ENCODE results near the gene GPR37. TPM values are rescaled to one million over a fixed set of nuclear protein-coding genes. Genes with fewer than 3 reads are reported as not detected.

The GPR37 gene
- total RNA-seq, 1 experiment from 2014 or later: 1.9 TPM

DNA sequence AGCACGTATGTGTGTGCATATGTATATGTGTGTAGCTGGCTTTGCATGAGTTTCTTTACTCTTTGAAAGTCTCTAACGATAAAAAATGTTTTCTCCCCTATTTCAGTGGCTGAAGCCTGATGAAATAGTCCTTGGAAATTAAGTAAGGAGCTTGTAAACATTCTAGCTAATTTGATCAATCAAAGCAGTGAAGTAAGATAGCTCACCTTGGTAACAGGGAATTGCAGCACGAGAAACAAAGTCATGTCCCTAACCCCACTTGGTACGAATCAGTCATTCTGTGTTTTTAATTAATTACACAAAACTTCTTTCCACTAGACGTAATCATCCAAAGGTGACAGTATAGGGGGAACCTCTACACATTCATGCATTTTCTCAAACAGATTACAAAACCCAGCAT, 41.5 kb downstream of the GPR37 start:
- Mint-ChIP-seq H3K27ac (ENCODE audit: low read depth, unreplicated experiment) (no peak overlapping the region), H3K4me3 (ENCODE audit: unreplicated experiment) (no peak overlapping the region), H3K27me3 (ENCODE audit: insufficient read depth, unreplicated experiment) (no peaks in the 10 kb centered on the region), H3K4me1 (ENCODE audit: insufficient read depth, unreplicated experiment) (peaks cover 11% of the 10 kb centered on the region), H3K9me3 (ENCODE audit: unreplicated experiment) (no peaks in the 10 kb centered on the region), H3K36me3 (ENCODE audit: insufficient read depth, unreplicated experiment) (no peaks in the 10 kb centered on the region)
- POLR2A ChIA-PET: interaction anchor here (6.8 kb wide), 1 partner anchor 22 kb away, joined by 36 read pairs; no protein-coding TSS in a partner anchor
- TF ChIP-seq, protein P1, sequence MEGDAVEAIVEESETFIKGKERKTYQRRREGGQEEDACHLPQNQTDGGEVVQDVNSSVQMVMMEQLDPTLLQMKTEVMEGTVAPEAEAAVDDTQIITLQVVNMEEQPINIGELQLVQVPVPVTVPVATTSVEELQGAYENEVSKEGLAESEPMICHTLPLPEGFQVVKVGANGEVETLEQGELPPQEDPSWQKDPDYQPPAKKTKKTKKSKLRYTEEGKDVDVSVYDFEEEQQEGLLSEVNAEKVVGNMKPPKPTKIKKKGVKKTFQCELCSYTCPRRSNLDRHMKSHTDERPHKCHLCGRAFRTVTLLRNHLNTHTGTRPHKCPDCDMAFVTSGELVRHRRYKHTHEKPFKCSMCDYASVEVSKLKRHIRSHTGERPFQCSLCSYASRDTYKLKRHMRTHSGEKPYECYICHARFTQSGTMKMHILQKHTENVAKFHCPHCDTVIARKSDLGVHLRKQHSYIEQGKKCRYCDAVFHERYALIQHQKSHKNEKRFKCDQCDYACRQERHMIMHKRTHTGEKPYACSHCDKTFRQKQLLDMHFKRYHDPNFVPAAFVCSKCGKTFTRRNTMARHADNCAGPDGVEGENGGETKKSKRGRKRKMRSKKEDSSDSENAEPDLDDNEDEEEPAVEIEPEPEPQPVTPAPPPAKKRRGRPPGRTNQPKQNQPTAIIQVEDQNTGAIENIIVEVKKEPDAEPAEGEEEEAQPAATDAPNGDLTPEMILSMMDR (IDR thresholded peaks at IDR 0.05; ENCODE audit: unreplicated experiment): no peak
- CTCF ChIA-PET: no interaction called here
- intact Hi-C loops (cut with micrococcal nuclease): no loop called here
- no peak for DNase-seq (ENCODE audit: unreplicated experiment)
- BruUV-seq (replicated peaks): no TSS peak

DNA sequence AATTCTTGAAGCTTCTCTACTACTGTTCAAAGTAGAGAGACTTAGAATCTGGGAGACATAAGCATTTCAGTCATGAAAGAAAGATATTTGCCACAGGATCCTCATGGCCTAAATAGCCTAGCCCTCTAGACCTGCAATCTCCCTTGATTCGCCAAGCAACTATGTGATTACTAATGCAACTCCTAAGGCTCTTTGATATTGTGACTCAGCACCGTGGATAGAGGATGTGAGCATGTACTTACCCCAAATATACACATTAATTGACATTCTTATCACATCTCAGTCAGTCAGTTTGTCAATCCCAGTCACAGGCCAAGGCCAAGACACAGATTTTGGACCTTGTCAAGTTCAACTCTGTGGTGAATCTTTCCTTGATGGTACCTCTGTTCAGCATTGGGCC, 42.6 kb downstream of the GPR37 start:
- Mint-ChIP-seq H3K4me3 (ENCODE audit: unreplicated experiment) (no peak overlapping the region), H3K36me3 (ENCODE audit: insufficient read depth, unreplicated experiment) (no peaks in the 10 kb centered on the region), H3K27me3 (ENCODE audit: insufficient read depth, unreplicated experiment) (no peaks in the 10 kb centered on the region), H3K9me3 (ENCODE audit: unreplicated experiment) (no peaks in the 10 kb centered on the region), H3K4me1 (ENCODE audit: insufficient read depth, unreplicated experiment) (peaks cover 11% of the 10 kb centered on the region), H3K27ac (ENCODE audit: low read depth, unreplicated experiment) (no peak overlapping the region)
- CTCF ChIA-PET: no interaction called here
- peak; percentile 71 for DNase-seq (ENCODE audit: unreplicated experiment)
- intact Hi-C loops (cut with micrococcal nuclease): no loop called here
- BruUV-seq (replicated peaks): no TSS peak
- TF ChIP-seq, protein P1 (IDR thresholded peaks at IDR 0.05; ENCODE audit: unreplicated experiment): no peak
- POLR2A ChIA-PET: interaction anchor here (0.7 to 6.8 kb wide), 3 partner anchors 11 to 209 kb away, joined by 3 to 36 read pairs (median 14); no protein-coding TSS in a partner anchor

DNA sequence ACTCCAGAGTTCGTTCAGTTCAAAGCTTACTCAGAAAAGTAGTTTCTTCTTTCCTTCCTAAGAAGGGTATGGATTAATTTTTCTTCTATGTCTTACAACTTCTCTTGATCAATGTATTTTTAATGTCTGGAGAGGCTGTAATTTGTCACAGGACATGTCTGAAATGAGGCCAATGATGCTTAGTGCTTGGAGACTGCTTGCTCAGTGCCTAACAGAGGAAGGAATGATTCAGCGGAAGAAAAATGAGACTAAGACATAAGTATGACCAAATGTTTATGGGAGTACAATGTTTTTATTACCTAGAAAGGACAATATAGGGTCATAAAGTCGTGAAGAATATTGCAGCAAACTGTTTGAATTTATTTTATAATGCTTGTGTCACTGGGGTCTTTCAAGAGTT, 43.3 kb downstream of the GPR37 start:
- BruUV-seq (replicated peaks): no TSS peak
- ChIA-PET CTCF (no interaction called here), POLR2A (interaction anchor here (4.0 to 6.8 kb wide), 2 partner anchors 11 to 20 kb away, joined by 14 to 36 read pairs; no protein-coding TSS in a partner anchor)
- peaks cover 11% of the 10 kb centered on the region for H3K4me1 Mint-ChIP-seq (ENCODE audit: insufficient read depth, unreplicated experiment)
- no peaks in the 10 kb centered on the region for H3K27me3 Mint-ChIP-seq (ENCODE audit: insufficient read depth, unreplicated experiment)
- intact Hi-C loops (cut with micrococcal nuclease): no loop called here
- no peak overlapping the region for H3K4me3 Mint-ChIP-seq (ENCODE audit: unreplicated experiment)
- TF ChIP-seq, protein P1 (IDR thresholded peaks at IDR 0.05; ENCODE audit: unreplicated experiment): no peak
- H3K36me3 Mint-ChIP-seq (ENCODE audit: insufficient read depth, unreplicated experiment): no peaks in the 10 kb centered on the region
- H3K9me3 Mint-ChIP-seq (ENCODE audit: unreplicated experiment): no peaks in the 10 kb centered on the region
- no peak overlapping the region for H3K27ac Mint-ChIP-seq (ENCODE audit: low read depth, unreplicated experiment)
- peak; percentile 23 for DNase-seq (ENCODE audit: unreplicated experiment)

DNA sequence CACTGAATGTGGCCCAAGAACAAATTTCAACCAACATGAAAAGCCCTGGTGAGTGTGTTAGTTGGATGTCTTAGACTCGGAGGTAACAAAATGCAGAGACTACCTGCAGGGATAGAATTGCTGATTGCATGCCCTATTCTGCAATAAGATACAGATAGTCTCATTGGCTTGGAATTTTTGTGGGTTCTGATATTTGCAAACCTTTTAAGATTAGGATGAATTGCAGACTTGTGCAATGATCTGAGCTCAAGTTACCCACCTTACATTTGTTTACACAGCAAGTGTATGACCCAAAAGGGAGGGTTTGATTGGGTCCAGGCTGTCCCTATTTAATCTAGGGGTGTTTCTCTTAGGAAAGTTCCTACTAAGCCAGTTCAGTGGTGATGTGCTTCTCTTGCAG, 45.4 kb downstream of the GPR37 start:
- H3K9me3 Mint-ChIP-seq (ENCODE audit: unreplicated experiment): no peaks in the 10 kb centered on the region
- no peak overlapping the region for H3K4me3 Mint-ChIP-seq (ENCODE audit: unreplicated experiment)
- ChIA-PET CTCF (interaction anchor here (0.9 kb wide), 1 partner anchor 125 kb away, joined by 3 read pairs; no protein-coding TSS in a partner anchor), POLR2A (interaction anchor here (1.1 to 6.8 kb wide), 4 partner anchors 9 to 48 kb away, joined by 3 to 36 read pairs (median 9); no protein-coding TSS in a partner anchor)
- DNase-seq (ENCODE audit: unreplicated experiment): peak; percentile 64
- no peak overlapping the region for H3K27ac Mint-ChIP-seq (ENCODE audit: low read depth, unreplicated experiment)
- TF ChIP-seq, protein P1 (IDR thresholded peaks at IDR 0.05; ENCODE audit: unreplicated experiment): no peak
- intact Hi-C loops (cut with micrococcal nuclease): no loop called here
- BruUV-seq (replicated peaks): no TSS peak
- no peaks in the 10 kb centered on the region for H3K36me3 Mint-ChIP-seq (ENCODE audit: insufficient read depth, unreplicated experiment)
- H3K4me1 Mint-ChIP-seq (ENCODE audit: insufficient read depth, unreplicated experiment): peaks cover 11% of the 10 kb centered on the region
- no peaks in the 10 kb centered on the region for H3K27me3 Mint-ChIP-seq (ENCODE audit: insufficient read depth, unreplicated experiment)

Measured in MCF 10A (cell line).